HL-60 (cell line): ENCODE results near the gene NOTO.

Experiments
- POLR2AphosphoS5 ChIP-seq: IDR thresholded peaks from 2 replicates; pipeline ENCODE4 v1.6.1; 2012; ENCODE audit warnings: low read depth
- REST ChIP-seq: IDR thresholded peaks from 2 replicates; pipeline ENCODE4 v1.6.1; 2012; ENCODE audit warnings: low read depth; ENCODE audit not compliant: insufficient replicate concordance
- SPI1 ChIP-seq: IDR thresholded peaks from 2 replicates; pipeline ENCODE4 v1.6.1; 2012; ENCODE audit warnings: low read depth, mild to moderate bottlenecking, borderline replicate concordance
- TF ChIP-seq, protein P1 (sequence below): IDR thresholded peaks from one replicate; pipeline ENCODE4 v1.5.1; 2011; ENCODE audit warnings: low read length, control low read depth, inconsistent platforms; ENCODE audit not compliant: insufficient read depth

DNA sequence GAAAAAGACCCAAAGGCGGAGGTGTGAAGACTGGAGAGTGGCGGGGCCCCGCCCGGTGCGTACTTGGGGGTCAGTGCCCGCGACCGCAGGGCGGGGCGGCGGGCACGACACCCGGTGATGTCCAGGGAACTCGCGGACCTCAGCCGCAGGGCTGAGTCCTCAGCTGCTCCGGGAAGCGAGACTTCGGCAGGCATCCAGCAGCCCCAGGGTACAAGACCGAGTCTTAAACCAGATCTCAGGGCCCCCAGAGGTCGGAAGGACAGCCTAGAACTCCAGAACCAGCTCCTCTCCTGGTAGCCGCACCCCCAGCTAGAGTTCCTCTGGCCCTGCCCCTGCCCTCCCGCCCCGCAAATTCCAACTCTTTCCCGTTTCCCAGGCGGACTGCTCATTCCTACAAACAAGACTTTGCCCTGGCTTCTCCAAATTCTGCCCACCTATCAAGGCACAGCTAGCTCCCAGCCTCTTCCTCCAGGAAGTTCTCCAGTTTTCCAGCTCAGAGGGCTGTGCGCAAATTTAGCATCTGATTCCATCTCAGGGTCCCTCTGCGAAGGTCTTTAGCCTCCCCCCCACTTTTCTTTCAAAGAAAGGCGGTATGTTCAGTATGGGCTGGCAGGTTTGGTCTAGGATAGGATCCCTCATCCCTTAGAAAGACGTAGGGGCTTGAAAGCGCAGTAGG is 26.0 kb upstream of the NOTO start:
- TF ChIP-seq, protein P1, sequence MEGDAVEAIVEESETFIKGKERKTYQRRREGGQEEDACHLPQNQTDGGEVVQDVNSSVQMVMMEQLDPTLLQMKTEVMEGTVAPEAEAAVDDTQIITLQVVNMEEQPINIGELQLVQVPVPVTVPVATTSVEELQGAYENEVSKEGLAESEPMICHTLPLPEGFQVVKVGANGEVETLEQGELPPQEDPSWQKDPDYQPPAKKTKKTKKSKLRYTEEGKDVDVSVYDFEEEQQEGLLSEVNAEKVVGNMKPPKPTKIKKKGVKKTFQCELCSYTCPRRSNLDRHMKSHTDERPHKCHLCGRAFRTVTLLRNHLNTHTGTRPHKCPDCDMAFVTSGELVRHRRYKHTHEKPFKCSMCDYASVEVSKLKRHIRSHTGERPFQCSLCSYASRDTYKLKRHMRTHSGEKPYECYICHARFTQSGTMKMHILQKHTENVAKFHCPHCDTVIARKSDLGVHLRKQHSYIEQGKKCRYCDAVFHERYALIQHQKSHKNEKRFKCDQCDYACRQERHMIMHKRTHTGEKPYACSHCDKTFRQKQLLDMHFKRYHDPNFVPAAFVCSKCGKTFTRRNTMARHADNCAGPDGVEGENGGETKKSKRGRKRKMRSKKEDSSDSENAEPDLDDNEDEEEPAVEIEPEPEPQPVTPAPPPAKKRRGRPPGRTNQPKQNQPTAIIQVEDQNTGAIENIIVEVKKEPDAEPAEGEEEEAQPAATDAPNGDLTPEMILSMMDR: no peak
- no peak for TF ChIP-seq POLR2AphosphoS5
- no peak for TF ChIP-seq REST
- no peak for TF ChIP-seq SPI1
